Upper lobe of right lung (tissue), 1 donor: ENCODE results near the gene ACHE. TPM values are rescaled to one million over a fixed set of nuclear protein-coding genes. Genes with fewer than 3 reads are reported as not detected.
"Not testable (repeated sequence)": the region's sequence is repeated elsewhere in the genome, so short reads cannot be mapped to it uniquely, and the experiment has no call there.

Source experiments
- ATAC-seq: fragments of 200-7000 bp; cut with Tn5 transposase; one replicate; pipeline ENCODE4 v1.9.1; 2020; ENCODE audit warnings: mild to moderate bottlenecking, moderate library complexity
- DNase-seq: peaks from one replicate; pipeline ENCODE4 v3.0.0-alpha.2; 2020
- H3K27ac ChIP-seq: fragments of 200-600 bp; one replicate; pipeline ENCODE4 v1.8.0; 2022
- H3K27me3 ChIP-seq: fragments of 200-600 bp; one replicate; pipeline ENCODE4 v1.8.0; 2022; ENCODE audit warnings: mild to moderate bottlenecking
- H3K36me3 ChIP-seq: fragments of 200-600 bp; one replicate; pipeline ENCODE4 v1.8.0; 2022
- H3K4me1 ChIP-seq: fragments of 200-600 bp; one replicate; pipeline ENCODE4 v1.8.0; 2022
- H3K4me3 ChIP-seq: fragments of 200-600 bp; one replicate; pipeline ENCODE4 v1.8.0; 2022; ENCODE audit warnings: mild to moderate bottlenecking
- H3K9me3 ChIP-seq: fragments of 200-600 bp; one replicate; pipeline ENCODE4 v1.8.0; 2022
- CTCF ChIP-seq: fragments of 200-600 bp; IDR thresholded peaks from one replicate; pipeline ENCODE4 v1.8.0; 2022; ENCODE audit warnings: antibody characterized with exemption
- intact Hi-C: fragments of 100-400 bp; cut with DNase I; formaldehyde crosslinking; loops from one replicate; pipeline ENCODE4 v1.11.0; 2022
- total RNA-seq: library from RNA; stranded (reverse); fragmentation: NEBNext Ultra II Directional; extraction: Animal tissue kit (Norgen Biotek cat#: 25700); gene quantifications from one replicate; pipeline ENCODE4 v1.2.1, GENCODE V29; 2021
- donor health status: DM: no; HTN: yes; CAD: no; lungs with severe emphysema.

Gene ACHE
- total RNA-seq, 1 donor from 2014 or later = 2.9 TPM

GRCh38 chr7:100914208-100914878 is 18.7 kb upstream of the ACHE start:
- intact Hi-C loops = no loop called here
- Histone ChIP-seq H3K36me3 (no peaks in the 10 kb centered on the region), H3K4me3 (no peak overlapping the region), H3K9me3 (no peaks in the 10 kb centered on the region), H3K27ac (no peak overlapping the region), H3K4me1 (peaks cover 4% of the 10 kb centered on the region), H3K27me3 (no peaks in the 10 kb centered on the region)
- ATAC-seq (no peak), DNase-seq (no peak)
- no peak for TF ChIP-seq CTCF

GRCh38 chr7:100911484-100911883 is 15.8 kb upstream of the ACHE start:
- Histone ChIP-seq H3K4me3 (no peak overlapping the region), H3K36me3 (no peaks in the 10 kb centered on the region), H3K4me1 (peaks cover 2% of the 10 kb centered on the region), H3K27ac (no peak overlapping the region), H3K9me3 (no peaks in the 10 kb centered on the region), H3K27me3 (no peaks in the 10 kb centered on the region)
- DNase-seq = no peak
- no peak for ATAC-seq
- intact Hi-C loops = no loop called here
- TF ChIP-seq CTCF = no peak

- H3K4me3 ChIP-seq, H3K4me1 ChIP-seq, H3K27ac ChIP-seq, H3K36me3 ChIP-seq, H3K9me3 ChIP-seq, H3K27me3 ChIP-seq, intact Hi-C loops, DNase-seq: not testable (repeated sequence)
- ATAC-seq = peak; percentile 27
Observed at GRCh38 chr7:100910443-100910842, 14.8 kb upstream of the ACHE start.

GRCh38 chr7:100908512-100908911 is 12.8 kb upstream of the ACHE start:
- Histone ChIP-seq H3K27ac (no peak overlapping the region), H3K4me3 (no peak overlapping the region), H3K27me3 (no peaks in the 10 kb centered on the region), H3K9me3 (peaks cover 3% of the 10 kb centered on the region), H3K4me1 (no peaks in the 10 kb centered on the region), H3K36me3 (no peaks in the 10 kb centered on the region)
- intact Hi-C loops = no loop called here
- DNase-seq (no peak), ATAC-seq (no peak)
- TF ChIP-seq CTCF = no peak

- ATAC-seq = no peak
- intact Hi-C loops = no loop called here
- Histone ChIP-seq H3K4me1 (no peaks in the 10 kb centered on the region), H3K27ac (no peak overlapping the region), H3K4me3 (no peak overlapping the region), H3K9me3 (peaks cover 3% of the 10 kb centered on the region), H3K36me3 (no peaks in the 10 kb centered on the region), H3K27me3 (peaks cover 6% of the 10 kb centered on the region)
- TF ChIP-seq CTCF = no peak
- no peak for DNase-seq
Observed at GRCh38 chr7:100902638-100903037, 7.0 kb upstream of the ACHE start.

GRCh38 chr7:100901921-100902332 is 6.2 kb upstream of the ACHE start:
- Histone ChIP-seq H3K27ac (no peak overlapping the region), H3K9me3 (peaks cover 3% of the 10 kb centered on the region), H3K27me3 (peaks cover 10% of the 10 kb centered on the region), H3K4me3 (no peak overlapping the region), H3K36me3 (no peaks in the 10 kb centered on the region), H3K4me1 (no peaks in the 10 kb centered on the region)
- no peak for ATAC-seq
- intact Hi-C loops = no loop called here
- TF ChIP-seq CTCF = no peak
- no peak for DNase-seq
